ENCODE results near the gene NPHP1.
A peak's percentile ranks its signal among the peaks of the same experiment; 100 is the strongest.
"Not testable (repeated sequence)": the region's sequence is repeated elsewhere in the genome, so short reads cannot be mapped to it uniquely, and the experiment has no call there.

The NPHP1 gene

GRCh38 chr2:110190169-110190568 lies 14.6 kb downstream of the NPHP1 start:
- DNase-seq, result not testable (repeated sequence)

GRCh38 chr2:110182449-110182848 lies 22.4 kb downstream of the NPHP1 start:
- no peak for DNase-seq

- no peak for DNase-seq
Measured at GRCh38 chr2:110180036-110180435, 24.8 kb downstream of the NPHP1 start.

- DNase-seq, result no peak
Measured at GRCh38 chr2:110173523-110173922, 31.3 kb downstream of the NPHP1 start.

- DNase-seq, result no peak
Measured at GRCh38 chr2:110172506-110172905, 32.3 kb downstream of the NPHP1 start.

GRCh38 chr2:110170102-110170501 lies 34.7 kb downstream of the NPHP1 start:
- DNase-seq, result no peak

GRCh38 chr2:110167326-110168000 lies 37.4 kb downstream of the NPHP1 start:
- DNase-seq, result no peak

GRCh38 chr2:110166266-110166665 lies 38.5 kb downstream of the NPHP1 start:
- DNase-seq, result no peak

GRCh38 chr2:110157153-110157793 lies 47.5 kb downstream of the NPHP1 start:
- peak; percentile 23 for DNase-seq

GRCh38 chr2:110154828-110155227 lies 50.0 kb downstream of the NPHP1 start:
- not testable (repeated sequence) for DNase-seq

GRCh38 chr2:110154188-110154587 lies 50.6 kb downstream of the NPHP1 start:
- DNase-seq, result not testable (repeated sequence)

GRCh38 chr2:110153416-110153815 lies 51.4 kb downstream of the NPHP1 start:
- no peak for DNase-seq

GRCh38 chr2:110152943-110153342 lies 51.9 kb downstream of the NPHP1 start:
- no peak for DNase-seq

GRCh38 chr2:110149330-110150220 lies 55.2 kb downstream of the NPHP1 start:
- DNase-seq, result no peak

- DNase-seq, result no peak
Measured at GRCh38 chr2:110146945-110147332, 57.9 kb downstream of the NPHP1 start.

- DNase-seq, result no peak
Measured at GRCh38 chr2:110146183-110146944, 58.4 kb downstream of the NPHP1 start.

- DNase-seq, result no peak
Measured at GRCh38 chr2:110143982-110144381, 60.8 kb downstream of the NPHP1 start.

GRCh38 chr2:110140401-110140800 lies 64.4 kb downstream of the NPHP1 start:
- no peak for DNase-seq

- DNase-seq, result no peak
Measured at GRCh38 chr2:110134025-110134424, 70.8 kb downstream of the NPHP1 start.

- DNase-seq, result no peak
Measured at GRCh38 chr2:110131166-110131565, 73.6 kb downstream of the NPHP1 start.

GRCh38 chr2:110130757-110131156 lies 74.1 kb downstream of the NPHP1 start:
- no peak for DNase-seq

GRCh38 chr2:110126906-110127305 lies 77.9 kb downstream of the NPHP1 start:
- DNase-seq, result no peak
